Mononuclear cell (primary cell): ENCODE data around the gene RNF20. TPM values are rescaled to one million over a fixed set of nuclear protein-coding genes. Genes with fewer than 3 reads are reported as not detected.
"Not testable (repeated sequence)": the region's sequence is repeated elsewhere in the genome, so short reads cannot be mapped to it uniquely, and the experiment has no call there.

Source experiments
- H3K27me3 ChIP-seq: 2 replicates; pipeline ENCODE4 v1.6.0; 2011; ENCODE audit warnings: low read length, control low read depth; ENCODE audit not compliant: insufficient read depth
- H3K4me1 ChIP-seq: 2 replicates; pipeline ENCODE4 v1.5.1; 2011; ENCODE audit warnings: mild to moderate bottlenecking, low read length, control low read depth; ENCODE audit not compliant: insufficient read depth
- H3K4me3 ChIP-seq: 2 replicates; pipeline ENCODE4 v1.5.1; 2011; ENCODE audit warnings: mild to moderate bottlenecking, low read length, moderate library complexity
- H3K9me3 ChIP-seq: 2 replicates; pipeline ENCODE4 v1.5.1; 2011; ENCODE audit warnings: low read depth, mild to moderate bottlenecking, control low read depth, low read length
- total RNA-seq: library from RNA; depleted of rRNA; stranded (reverse); fragments of >200 nt; gene quantifications from one replicate; pipeline ENCODE4 v1.2.3, GENCODE V29; 2012

Gene RNF20
- total RNA-seq, 1 donor, result 12.7 TPM

- peaks cover 11% of the 10 kb centered on the region for H3K4me1 ChIP-seq
- no peaks in the 10 kb centered on the region for H3K9me3 ChIP-seq
- no peaks in the 10 kb centered on the region for H3K27me3 ChIP-seq
- H3K4me3 ChIP-seq, result no peak overlapping the region
Measured at GRCh38 chr9:101566904-101567724, 33.5 kb downstream of the RNF20 start.

GRCh38 chr9:101567725-101568350, 34.2 kb downstream of the RNF20 start:
- H3K9me3 ChIP-seq, result no peaks in the 10 kb centered on the region
- H3K4me3 ChIP-seq, result no peak overlapping the region
- peaks cover 17% of the 10 kb centered on the region for H3K4me1 ChIP-seq
- H3K27me3 ChIP-seq, result no peaks in the 10 kb centered on the region

- H3K9me3 ChIP-seq, result no peaks in the 10 kb centered on the region
- H3K4me3 ChIP-seq, result no peak overlapping the region
- no peaks in the 10 kb centered on the region for H3K27me3 ChIP-seq
- peaks cover 23% of the 10 kb centered on the region for H3K4me1 ChIP-seq
Measured at GRCh38 chr9:101569741-101570501, 36.3 kb downstream of the RNF20 start.

GRCh38 chr9:101571114-101571513, 37.5 kb downstream of the RNF20 start:
- no peaks in the 10 kb centered on the region for H3K27me3 ChIP-seq
- peaks cover 23% of the 10 kb centered on the region for H3K4me1 ChIP-seq
- no peaks in the 10 kb centered on the region for H3K9me3 ChIP-seq
- no peak overlapping the region for H3K4me3 ChIP-seq

- Histone ChIP-seq H3K9me3 (no peaks in the 10 kb centered on the region), H3K4me3 (no peak overlapping the region), H3K27me3 (no peaks in the 10 kb centered on the region), H3K4me1 (peaks cover 23% of the 10 kb centered on the region)
Measured at GRCh38 chr9:101572316-101572715, 38.7 kb downstream of the RNF20 start.

- Histone ChIP-seq H3K4me1 (peaks cover 41% of the 10 kb centered on the region), H3K27me3 (no peaks in the 10 kb centered on the region), H3K4me3 (no peak overlapping the region)
Measured at GRCh38 chr9:101574731-101575333, 41.2 kb downstream of the RNF20 start.

GRCh38 chr9:101578378-101578777, 44.7 kb downstream of the RNF20 start:
- H3K4me1 ChIP-seq, result peaks cover 26% of the 10 kb centered on the region
- H3K9me3 ChIP-seq, result no peaks in the 10 kb centered on the region
- H3K4me3 ChIP-seq, result no peak overlapping the region
- H3K27me3 ChIP-seq, result no peaks in the 10 kb centered on the region

More at GRCh38 chr9:101574731-101575333, 41.2 kb downstream of the RNF20 start:
- no peaks in the 10 kb centered on the region for H3K9me3 ChIP-seq

- H3K9me3 ChIP-seq, result no peaks in the 10 kb centered on the region
- H3K4me3 ChIP-seq, result no peak overlapping the region
- H3K4me1 ChIP-seq, result peaks cover 30% of the 10 kb centered on the region
- no peaks in the 10 kb centered on the region for H3K27me3 ChIP-seq
Measured at GRCh38 chr9:101579711-101580545, 46.3 kb downstream of the RNF20 start.

- Histone ChIP-seq H3K9me3 (no peaks in the 10 kb centered on the region), H3K4me1 (peaks cover 46% of the 10 kb centered on the region), H3K27me3 (no peaks in the 10 kb centered on the region), H3K4me3 (no peak overlapping the region)
Measured at GRCh38 chr9:101582553-101582952, 48.9 kb downstream of the RNF20 start.

GRCh38 chr9:101585740-101586139, 52.1 kb downstream of the RNF20 start:
- no peaks in the 10 kb centered on the region for H3K27me3 ChIP-seq
- no peaks in the 10 kb centered on the region for H3K9me3 ChIP-seq
- peaks cover 21% of the 10 kb centered on the region for H3K4me1 ChIP-seq
- no peak overlapping the region for H3K4me3 ChIP-seq

- H3K4me1 ChIP-seq, result peaks cover 21% of the 10 kb centered on the region
- no peak overlapping the region for H3K4me3 ChIP-seq
- no peaks in the 10 kb centered on the region for H3K9me3 ChIP-seq
- H3K27me3 ChIP-seq, result peaks cover 3% of the 10 kb centered on the region
Measured at GRCh38 chr9:101586651-101587050, 53.0 kb downstream of the RNF20 start.

- H3K9me3 ChIP-seq, result no peaks in the 10 kb centered on the region
- H3K27me3 ChIP-seq, result peaks cover 3% of the 10 kb centered on the region
- H3K4me3 ChIP-seq, result no peak overlapping the region
- peaks cover 21% of the 10 kb centered on the region for H3K4me1 ChIP-seq
Measured at GRCh38 chr9:101587332-101588043, 53.8 kb downstream of the RNF20 start.

GRCh38 chr9:101590074-101590473, 56.4 kb downstream of the RNF20 start:
- H3K4me1 ChIP-seq, result peaks cover 16% of the 10 kb centered on the region
- H3K4me3 ChIP-seq, H3K27me3 ChIP-seq, H3K9me3 ChIP-seq: not testable (repeated sequence)

- no peaks in the 10 kb centered on the region for H3K9me3 ChIP-seq
- peaks cover 3% of the 10 kb centered on the region for H3K27me3 ChIP-seq
- H3K4me1 ChIP-seq, result peaks cover 10% of the 10 kb centered on the region
Measured at GRCh38 chr9:101590901-101591300, 57.2 kb downstream of the RNF20 start.

More at GRCh38 chr9:101590901-101591300, 57.2 kb downstream of the RNF20 start:
- H3K4me3 ChIP-seq, result no peak overlapping the region
